Muscle of leg (tissue), 11 donors: ENCODE measurements around the gene TPBGL. TPM values are rescaled to one million over a fixed set of nuclear protein-coding genes. Genes with fewer than 3 reads are reported as not detected.

Source experiments
- DNase-seq: peaks from one replicate; pipeline ENCODE4 v3.0.0; 2013
- H3K27ac ChIP-seq: one replicate; pipeline ENCODE4 v1.5.1; 2013; ENCODE audit warnings: mild to moderate bottlenecking, low read length, control low read depth
- H3K27me3 ChIP-seq: one replicate; pipeline ENCODE4 v1.6.1; 2013; ENCODE audit warnings: low read length; ENCODE audit not compliant: control insufficient read depth, insufficient read depth
- H3K36me3 ChIP-seq: one replicate; pipeline ENCODE4 v1.6.1; 2013; ENCODE audit warnings: low read length; ENCODE audit not compliant: control insufficient read depth, insufficient read depth
- H3K4me1 ChIP-seq: one replicate; pipeline ENCODE4 v1.6.1; 2013; ENCODE audit warnings: low read length; ENCODE audit not compliant: control insufficient read depth, insufficient read depth
- H3K4me3 ChIP-seq: one replicate; pipeline ENCODE4 v1.5.1; 2013; ENCODE audit warnings: low read length, control low read depth
- H3K9me3 ChIP-seq: replicated peaks from 2 replicates; pipeline ENCODE4 v1.6.1; 2013; ENCODE audit warnings: low read depth, low read length; ENCODE audit not compliant: control insufficient read depth
- WGBS: methylation state at CpG from one replicate; pipeline ENCODE4 v1.1.5; 2013; ENCODE audit warnings: missing lambda C conversion rate; ENCODE audit not compliant: insufficient coverage; 5-methylcytosine and 5-hydroxymethylcytosine counted together
- polyA plus RNA-seq, 8 donors: library from polyadenylated mRNA; unstranded; fragments of 120-200 nt; gene quantifications; one replicate each; pipeline versions ENCODE4 v1.2.1 to v1.2.3, GENCODE V29; 2013; ENCODE audit warnings: inconsistent platforms in 1 of 8, low replicate concordance in 1 of 8; ENCODE audit not compliant: insufficient read length in 8 of 8, insufficient read depth in 1 of 8
- total RNA-seq: library from RNA; stranded (reverse); fragments of 120-200 nt; gene quantifications from one replicate; pipeline ENCODE4 v1.2.4, GENCODE V29; 2013

The TPBGL gene
- total and polyA plus RNA-seq, 9 donors: 0.08 to 0.37 (median 0.21) TPM; not detected in 1

GRCh38 chr11:75237050-75237449 is 3.5 kb upstream of the TPBGL start:
- WGBS: 76% methylated on average over 8 of the region's 8 CpGs
- no peak overlapping the region for H3K4me3 ChIP-seq

GRCh38 chr11:75238595-75239440 is 1.8 kb upstream of the TPBGL start:
- Histone ChIP-seq H3K9me3 (no peaks in the 10 kb centered on the region), H3K36me3 (no peaks in the 10 kb centered on the region), H3K27ac (no peak overlapping the region), H3K4me3 (no peak overlapping the region), H3K4me1 (peaks cover 9% of the 10 kb centered on the region), H3K27me3 (peaks cover 53% of the 10 kb centered on the region)
- DNase-seq: no peak
- WGBS: 59% methylated on average over 5 of the region's 9 CpGs

More at GRCh38 chr11:75237050-75237449, 3.5 kb upstream of the TPBGL start:
- no peak overlapping the region for H3K27ac ChIP-seq
- H3K27me3 ChIP-seq: peaks cover 35% of the 10 kb centered on the region
- H3K36me3 ChIP-seq: no peaks in the 10 kb centered on the region
- DNase-seq: no peak
- peaks cover 5% of the 10 kb centered on the region for H3K4me1 ChIP-seq
- no peaks in the 10 kb centered on the region for H3K9me3 ChIP-seq

GRCh38 chr11:75239531-75240290 is 863 bp upstream of the TPBGL start:
- H3K27ac ChIP-seq: no peak overlapping the region

GRCh38 chr11:75241036-75241905 is 697 bp downstream of the TPBGL start:
- H3K4me1 ChIP-seq: peaks cover 9% of the 10 kb centered on the region
- H3K9me3 ChIP-seq: no peaks in the 10 kb centered on the region
- whole genome bisulfite sequencing: under 1% methylated on average over 140 of the region's 140 CpGs
- DNase-seq: peak; percentile 93
- H3K4me3 ChIP-seq: peak overlapping the region; percentile 35
- H3K27me3 ChIP-seq: peaks cover 62% of the 10 kb centered on the region
- H3K36me3 ChIP-seq: no peaks in the 10 kb centered on the region
- H3K27ac ChIP-seq: no peak overlapping the region

More at GRCh38 chr11:75239531-75240290, 863 bp upstream of the TPBGL start:
- 28% methylated on average over 6 of the region's 10 CpGs for WGBS
- H3K9me3 ChIP-seq: no peaks in the 10 kb centered on the region
- H3K4me1 ChIP-seq: peaks cover 9% of the 10 kb centered on the region
- H3K4me3 ChIP-seq: no peak overlapping the region
- peaks cover 61% of the 10 kb centered on the region for H3K27me3 ChIP-seq
- no peak for DNase-seq
- H3K36me3 ChIP-seq: no peaks in the 10 kb centered on the region

GRCh38 chr11:75241906-75242644 is 1.5 kb downstream of the TPBGL start:
- 3% methylated on average over 72 of the region's 72 CpGs for WGBS

GRCh38 chr11:75242722-75243600 is 2.4 kb downstream of the TPBGL start:
- H3K27ac ChIP-seq: no peak overlapping the region
- H3K4me1 ChIP-seq: peaks cover 9% of the 10 kb centered on the region
- no peaks in the 10 kb centered on the region for H3K9me3 ChIP-seq
- H3K27me3 ChIP-seq: peaks cover 62% of the 10 kb centered on the region
- no peak overlapping the region for H3K4me3 ChIP-seq
- DNase-seq: no peak
- no peaks in the 10 kb centered on the region for H3K36me3 ChIP-seq
- WGBS: 85% methylated on average over 10 of the region's 16 CpGs

More at GRCh38 chr11:75241906-75242644, 1.5 kb downstream of the TPBGL start:
- Histone ChIP-seq H3K27me3 (peaks cover 62% of the 10 kb centered on the region), H3K4me3 (peak overlapping the region; percentile 35), H3K4me1 (peaks cover 9% of the 10 kb centered on the region), H3K9me3 (no peaks in the 10 kb centered on the region), H3K27ac (no peak overlapping the region), H3K36me3 (no peaks in the 10 kb centered on the region)
- DNase-seq: no peak

GRCh38 chr11:75244052-75244814 is 3.7 kb downstream of the TPBGL start:
- Histone ChIP-seq H3K27me3 (peaks cover 49% of the 10 kb centered on the region), H3K9me3 (no peaks in the 10 kb centered on the region), H3K36me3 (no peaks in the 10 kb centered on the region), H3K4me3 (no peak overlapping the region), H3K4me1 (peaks cover 9% of the 10 kb centered on the region), H3K27ac (no peak overlapping the region)
- no peak for DNase-seq
- 63% methylated on average over 7 of the region's 10 CpGs for WGBS

GRCh38 chr11:75245356-75246005 is 4.9 kb downstream of the TPBGL start:
- peaks cover 6% of the 10 kb centered on the region for H3K4me1 ChIP-seq
- H3K36me3 ChIP-seq: no peaks in the 10 kb centered on the region
- DNase-seq: no peak
- H3K4me3 ChIP-seq: no peak overlapping the region
- no peaks in the 10 kb centered on the region for H3K9me3 ChIP-seq
- peaks cover 37% of the 10 kb centered on the region for H3K27me3 ChIP-seq
- H3K27ac ChIP-seq: no peak overlapping the region
- WGBS: 86% methylated on average over 1 of the region's 5 CpGs
